T-helper 9 cell (primary cell): Measurements from ENCODE around the gene ZRANB1.

Experiments used
- DNase-seq: peaks from one replicate; pipeline ENCODE4 v3.0.0-alpha.2; 2020

Gene ZRANB1

GRCh38 chr10:124923684-124924083, 18.2 kb upstream of the ZRANB1 start:
- DNase-seq: no peak

- no peak for DNase-seq
Measured at GRCh38 chr10:124926548-124926947, 15.4 kb upstream of the ZRANB1 start.

DNA sequence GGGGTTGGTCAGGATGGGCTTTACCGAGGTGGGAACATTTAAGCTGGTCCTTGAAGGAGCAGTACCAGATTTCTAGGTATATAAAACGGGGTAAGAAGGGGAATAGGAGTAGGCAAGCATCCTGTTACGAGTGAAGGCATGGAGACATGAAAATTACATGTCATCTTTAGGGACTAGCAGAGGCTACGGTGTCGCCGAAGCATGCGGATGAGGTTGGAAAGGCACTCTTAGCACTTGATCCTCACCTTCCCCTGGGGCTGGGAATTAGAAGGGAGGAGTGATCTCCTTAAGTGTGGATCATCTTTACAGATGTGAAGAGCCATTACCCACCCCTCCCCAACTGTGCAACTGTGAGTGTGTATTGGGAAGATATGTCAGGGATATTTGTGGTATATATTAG, 13.8 kb upstream of the ZRANB1 start:
- DNase-seq: no peak

GRCh38 chr10:124928545-124928944, 13.4 kb upstream of the ZRANB1 start:
- no peak for DNase-seq

DNA sequence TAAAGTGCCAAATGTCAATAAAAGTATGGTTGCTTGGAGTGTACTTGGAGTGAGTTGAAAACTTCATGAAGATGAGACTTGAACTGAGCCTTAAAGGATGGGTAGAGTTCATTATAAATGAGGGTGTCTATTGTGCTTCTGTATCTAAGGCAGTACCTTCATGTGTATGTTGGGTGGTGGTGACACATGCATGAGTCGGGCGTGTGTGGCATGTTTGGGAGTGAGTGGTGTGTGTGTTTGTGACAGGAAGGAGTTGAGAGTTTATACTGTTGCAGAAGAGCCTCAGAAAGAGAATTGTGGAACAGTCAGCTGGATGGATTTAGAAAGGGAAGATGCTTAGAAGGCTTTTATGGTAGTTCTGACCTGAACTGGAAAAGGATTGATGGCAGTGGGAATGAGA, 6.0 kb upstream of the ZRANB1 start:
- no peak for DNase-seq

DNA sequence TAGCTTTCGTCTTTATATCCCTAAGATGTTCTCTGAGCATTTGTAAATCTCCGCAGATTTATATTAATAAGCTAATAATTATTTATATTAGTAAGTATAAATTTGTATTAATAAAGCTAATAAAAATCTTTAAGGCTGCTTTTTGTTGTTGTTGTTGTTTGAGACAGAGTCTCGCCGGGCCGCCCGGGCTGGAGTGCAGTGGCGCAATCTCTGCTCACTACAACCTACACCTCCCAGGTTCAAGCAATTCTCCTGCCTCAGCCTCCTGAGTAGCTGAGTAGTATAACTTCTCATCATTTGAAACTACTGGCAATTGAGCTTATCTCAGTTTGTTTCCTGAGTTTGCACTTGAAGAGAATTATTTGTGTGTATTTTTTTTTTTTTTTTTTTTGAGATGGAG, 5.1 kb upstream of the ZRANB1 start:
- DNase-seq: no peak

- DNase-seq: no peak
Measured at GRCh38 chr10:124939290-124939689, 2.6 kb upstream of the ZRANB1 start.

DNA sequence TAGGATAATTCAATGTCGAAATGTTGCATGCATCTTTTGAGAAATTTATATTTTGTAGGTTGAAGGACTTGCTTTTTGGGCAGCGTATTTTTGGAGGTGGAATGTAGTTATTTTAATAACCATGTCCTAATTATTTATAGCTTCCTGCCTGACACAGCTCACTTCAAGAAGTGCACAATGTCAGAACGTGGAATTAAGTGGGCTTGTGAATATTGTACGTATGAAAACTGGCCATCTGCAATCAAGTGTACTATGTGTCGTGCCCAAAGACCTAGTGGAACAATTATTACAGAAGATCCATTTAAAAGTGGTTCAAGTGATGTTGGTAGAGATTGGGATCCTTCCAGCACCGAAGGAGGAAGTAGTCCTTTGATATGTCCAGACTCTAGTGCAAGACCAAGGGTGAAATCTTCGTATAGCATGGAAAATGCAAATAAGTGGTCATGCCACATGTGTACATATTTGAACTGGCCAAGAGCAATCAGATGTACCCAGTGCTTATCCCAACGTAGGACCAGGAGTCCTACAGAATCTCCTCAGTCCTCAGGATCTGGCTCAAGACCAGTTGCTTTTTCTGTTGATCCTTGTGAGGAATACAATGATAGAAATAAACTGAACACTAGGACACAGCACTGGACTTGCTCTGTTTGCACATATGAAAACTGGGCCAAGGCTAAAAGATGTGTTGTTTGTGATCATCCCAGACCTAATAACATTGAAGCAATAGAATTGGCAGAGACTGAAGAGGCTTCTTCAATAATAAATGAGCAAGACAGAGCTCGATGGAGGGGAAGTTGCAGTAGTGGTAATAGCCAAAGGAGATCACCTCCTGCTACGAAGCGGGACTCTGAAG, 620 bp downstream of the ZRANB1 start:
- no peak for DNase-seq

- no peak for DNase-seq
Measured at GRCh38 chr10:124943301-124944092, 1.6 kb downstream of the ZRANB1 start.

DNA sequence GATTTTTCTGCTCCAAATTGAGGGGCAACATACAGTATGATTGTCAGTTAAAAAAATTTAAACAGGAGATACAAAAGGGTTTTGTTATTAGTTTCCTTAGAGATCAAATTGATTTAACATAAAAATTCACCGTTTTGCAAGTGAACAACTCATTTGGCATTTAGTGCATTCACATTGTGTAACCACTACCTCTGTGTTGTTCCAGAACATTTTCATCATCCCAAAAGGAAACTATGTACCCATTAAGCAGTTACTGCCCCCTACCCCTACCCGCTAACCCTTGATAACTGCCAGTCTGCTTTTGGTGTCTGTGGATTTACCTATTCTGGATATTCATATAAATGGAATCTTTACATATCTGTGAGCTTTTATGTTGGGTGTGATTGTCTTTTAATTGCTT, 3.1 kb downstream of the ZRANB1 start:
- DNase-seq: no peak

GRCh38 chr10:124946945-124947344, 5.0 kb downstream of the ZRANB1 start:
- DNase-seq: no peak

GRCh38 chr10:124949543-124949942, 7.6 kb downstream of the ZRANB1 start:
- DNase-seq: no peak

DNA sequence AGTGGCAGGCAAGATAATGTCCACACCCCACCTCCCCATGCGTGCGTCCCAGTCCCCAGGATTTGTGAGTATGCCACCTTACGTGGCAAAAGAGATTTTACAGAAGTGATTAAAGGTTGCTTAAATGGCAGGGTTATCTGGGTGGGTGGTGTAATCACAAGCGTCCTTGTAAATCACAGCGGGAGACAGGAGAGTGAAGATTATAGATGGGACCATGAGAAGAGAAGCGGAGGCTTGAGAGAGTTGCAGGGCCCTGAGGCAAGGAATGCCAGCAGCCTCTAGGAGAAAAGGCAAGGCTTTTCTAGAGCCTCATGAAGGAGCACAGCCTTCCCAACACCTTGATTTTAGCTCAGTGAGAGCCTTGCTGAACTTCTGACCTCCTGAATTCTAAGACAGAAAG, 10.2 kb downstream of the ZRANB1 start:
- no peak for DNase-seq

- DNase-seq: no peak
Measured at GRCh38 chr10:124953421-124953820, 11.5 kb downstream of the ZRANB1 start.

DNA sequence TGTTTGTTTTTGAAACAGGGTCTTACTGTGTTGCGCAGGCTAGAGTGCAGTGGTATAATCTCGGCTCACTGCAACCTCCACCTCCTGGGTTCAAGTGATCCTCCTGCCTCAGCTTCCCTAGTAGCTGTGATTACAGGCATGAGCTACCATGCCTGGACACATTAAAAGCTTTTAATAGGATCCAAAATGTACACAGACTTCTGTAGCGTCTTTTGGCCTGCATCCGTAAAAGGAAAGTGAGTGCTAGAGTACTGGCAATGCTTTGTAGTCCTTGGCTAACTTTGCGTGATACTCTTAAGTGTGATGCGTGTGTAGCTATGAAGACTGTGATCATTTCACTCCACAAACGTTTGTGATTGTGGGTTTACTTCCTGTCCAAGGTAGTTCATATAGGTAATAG, 13.3 kb downstream of the ZRANB1 start:
- no peak for DNase-seq

DNA sequence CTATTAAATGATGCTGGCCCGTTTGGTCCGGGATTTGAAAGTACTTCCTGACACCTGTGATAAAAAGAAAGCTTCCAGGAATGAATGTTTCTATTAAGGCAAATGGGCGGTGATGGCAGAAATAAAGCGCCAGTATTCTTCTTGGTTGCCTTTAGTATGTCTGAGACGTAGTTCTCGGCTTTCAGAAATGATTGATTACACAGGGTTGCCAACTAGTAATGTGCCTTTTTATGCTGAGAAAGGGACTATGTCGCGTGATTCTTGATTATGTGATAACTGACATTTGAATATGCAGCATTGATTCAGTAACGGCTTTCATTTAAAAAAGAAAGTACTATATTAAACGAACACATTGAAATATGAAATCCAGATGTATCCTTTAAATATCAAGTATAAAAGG, 13.9 kb downstream of the ZRANB1 start:
- no peak for DNase-seq

DNA sequence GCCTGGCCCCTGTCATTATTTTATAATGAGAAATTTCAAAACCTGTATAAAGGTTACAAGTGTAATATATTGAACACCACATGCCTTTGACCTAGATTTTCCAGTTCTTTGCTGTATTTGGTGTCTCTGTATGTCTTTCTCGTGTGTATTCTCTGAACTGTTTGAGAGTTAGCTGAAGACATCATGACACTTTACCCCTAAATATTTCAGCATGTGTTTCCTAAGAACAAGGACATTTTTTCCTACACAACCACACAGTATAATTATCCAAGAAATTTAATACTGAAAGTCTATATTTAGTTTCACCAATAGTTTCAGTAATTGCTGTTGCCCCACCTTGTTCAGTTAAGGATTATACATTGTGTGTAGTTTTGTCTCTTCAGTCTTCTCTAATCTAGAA, 14.8 kb downstream of the ZRANB1 start:
- no peak for DNase-seq

DNA sequence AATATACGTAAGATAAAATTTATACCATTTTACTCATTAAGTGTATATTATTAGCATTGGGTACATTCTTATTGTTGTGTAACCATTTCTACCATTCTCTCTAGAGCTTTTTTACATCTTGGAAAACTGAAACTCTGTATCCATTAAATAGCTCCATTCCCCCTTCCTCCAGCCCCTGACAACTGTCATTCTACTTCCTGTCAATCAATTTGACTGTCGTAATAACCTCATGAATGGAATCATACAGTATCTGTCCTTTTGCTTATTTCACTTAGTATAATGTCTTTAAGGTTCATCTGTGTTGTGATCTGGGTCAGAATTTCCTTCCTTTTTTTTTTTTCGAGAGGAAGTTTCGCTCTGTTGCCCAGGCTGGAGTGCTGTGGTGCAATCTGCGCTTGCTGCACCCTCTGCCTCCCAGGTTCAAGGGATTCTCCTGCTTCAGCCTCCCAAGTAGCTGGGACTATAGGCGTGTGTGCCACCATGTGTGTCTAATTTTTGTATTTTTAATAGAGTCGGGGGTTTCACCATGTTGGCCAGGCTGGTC, 15.6 kb downstream of the ZRANB1 start:
- DNase-seq: no peak

DNA sequence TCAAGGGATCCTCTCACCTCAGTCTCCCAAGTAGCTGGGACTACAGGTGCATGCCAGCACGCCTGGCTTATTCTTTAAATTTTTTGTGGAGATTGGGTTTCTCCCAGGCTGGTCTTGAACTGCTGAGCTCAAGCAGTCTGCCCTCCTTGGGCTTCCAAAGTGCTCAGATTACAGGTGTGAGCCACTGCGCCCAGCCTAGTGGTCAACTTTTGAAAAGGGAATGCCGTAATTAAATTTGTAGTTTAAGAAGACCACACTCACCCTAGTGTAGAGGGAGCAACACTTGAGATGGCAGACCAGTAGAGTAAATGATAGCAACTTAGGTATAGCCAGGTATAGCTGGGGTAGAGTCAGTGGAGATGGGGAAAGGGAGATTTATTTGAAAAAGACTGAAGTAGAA, 17.6 kb downstream of the ZRANB1 start:
- DNase-seq: no peak

- DNase-seq: no peak
Measured at GRCh38 chr10:124961248-124961570, 19.3 kb downstream of the ZRANB1 start.

GRCh38 chr10:124962421-124962820, 20.5 kb downstream of the ZRANB1 start:
- DNase-seq: no peak

GRCh38 chr10:124963866-124964720, 22.2 kb downstream of the ZRANB1 start:
- no peak for DNase-seq

DNA sequence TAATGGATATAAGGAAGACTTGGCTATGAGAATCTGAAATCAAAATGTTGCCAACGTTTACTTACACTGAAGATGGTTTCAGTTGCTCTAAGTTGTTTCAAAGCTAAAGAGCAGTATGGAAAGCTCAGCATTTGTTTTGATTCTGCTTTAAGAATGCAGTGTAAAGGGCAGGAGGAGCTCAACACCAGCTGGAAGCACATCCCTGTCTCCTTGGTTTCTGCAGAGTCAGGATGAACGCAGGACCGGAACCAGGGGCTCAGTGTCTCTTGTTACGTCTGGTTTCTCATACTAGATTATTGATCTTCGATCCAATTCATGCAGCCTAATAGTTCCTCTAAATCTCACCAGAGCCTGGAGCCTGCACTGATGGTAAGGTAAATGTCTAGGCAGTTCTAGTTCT, 24.1 kb downstream of the ZRANB1 start:
- DNase-seq: no peak
